ENCODE data around the gene SH2D2A. TPM values are rescaled to one million over a fixed set of nuclear protein-coding genes. Genes with fewer than 3 reads are reported as not detected.

SH2D2A gene
- total and polyA plus RNA-seq, 2 donors (not counting 1 experiment from before 2014, with no cell fraction given): 0.73 to 2.1 TPM

DNA sequence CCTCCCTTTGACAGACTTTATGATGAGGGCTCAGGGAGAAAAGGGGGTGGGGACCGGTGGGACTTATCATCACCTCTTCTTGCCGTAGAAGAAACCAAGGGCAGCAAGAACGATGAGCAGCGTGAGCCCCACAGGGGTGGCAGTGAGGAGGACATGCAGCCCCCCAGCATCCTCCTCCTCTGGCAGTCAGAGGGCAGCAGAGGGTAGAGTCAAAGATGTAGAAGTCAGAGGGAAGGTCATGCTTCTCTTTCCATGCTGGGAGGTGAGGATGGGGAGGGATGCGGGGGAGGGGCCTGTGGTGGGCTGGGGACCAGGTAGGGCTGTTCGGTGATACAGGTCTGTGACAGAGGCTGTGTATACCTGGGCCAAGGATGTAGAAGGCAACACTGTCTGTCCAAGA is 27.5 kb upstream of the SH2D2A start:
- Histone ChIP-seq H2AFZ (ENCODE audit: insufficient read depth, low read depth, low read length, poor library complexity, severe bottlenecking) (no peak overlapping the region), H3K27ac (ENCODE audit: low read length in 2 of 2) (no peak overlapping the region), H3K79me2 (ENCODE audit: control insufficient read depth, insufficient read depth, low read length) (no peaks in the 10 kb centered on the region), H3K9me3 (ENCODE audit: control extremely low read depth in 1 of 3, control insufficient read depth in 2 of 3, insufficient read depth in 1 of 3, low read length in 2 of 3) (peaks cover 0 to 10% (median 0%) of the 10 kb centered on the region in 3 donors), H3K4me3 (ENCODE audit: control extremely low read depth in 1 of 5, extremely low read depth in 1 of 5, insufficient read depth in 1 of 5, low read depth in 2 of 5, low read length in 4 of 5) (no peak overlapping the region), H4K20me1 (ENCODE audit: control insufficient read depth, insufficient read depth, low read length, poor library complexity, severe bottlenecking) (no peaks in the 10 kb centered on the region), H3K27me3 (replicated peaks in 1 of 4; ENCODE audit: control extremely low read depth in 1 of 4, control insufficient read depth in 3 of 4, insufficient read depth in 4 of 4, low read length in 3 of 4) (peaks cover 0 to 69% (median 27%) of the 10 kb centered on the region in 4 experiments), H3K9ac (ENCODE audit: low read length) (no peak overlapping the region), H3K4me2 (replicated peaks; ENCODE audit: low read depth, low read length, poor library complexity, severe bottlenecking) (no peak overlapping the region), H3K36me3 (replicated peaks in 1 of 2; ENCODE audit: control extremely low read depth in 1 of 2, control insufficient read depth in 1 of 2, extremely low read depth in 1 of 2, insufficient read depth in 2 of 2, low read length in 1 of 2) (no peaks in the 10 kb centered on the region), H3K4me1 (ENCODE audit: control insufficient read depth in 2 of 2, insufficient read depth in 2 of 2, low read length in 2 of 2) (peaks cover 8 to 12% of the 10 kb centered on the region in 2 donors)
- no peaks in the 10 kb centered on the region for H3K9me3 Mint-ChIP-seq (ENCODE audit: insufficient read depth)
- no peak for DNase-seq
- no peak for TF ChIP-seq CTCF (IDR thresholded peaks at IDR 0.05)
- no peak for TF ChIP-seq EZH2 (IDR thresholded peaks at IDR 0.05; ENCODE audit: borderline replicate concordance, insufficient read depth, low read depth, low read length, poor library complexity, severe bottlenecking)
- no peak overlapping the region for H3K4me3 Mint-ChIP-seq
- ChIA-PET CTCF (no interaction called here), POLR2A (no interaction called here)
- ATAC-seq (ENCODE audit: low read depth): no peak
- peaks cover 16% of the 10 kb centered on the region for H3K4me1 Mint-ChIP-seq
- H3K27me3 Mint-ChIP-seq: peaks cover 81% of the 10 kb centered on the region
- WGBS (ENCODE audit: insufficient coverage): 30% methylated on average over 5 of the region's 6 CpGs
- intact Hi-C loops (cut with micrococcal nuclease): no loop called here
- H3K27ac Mint-ChIP-seq: no peak overlapping the region

DNA sequence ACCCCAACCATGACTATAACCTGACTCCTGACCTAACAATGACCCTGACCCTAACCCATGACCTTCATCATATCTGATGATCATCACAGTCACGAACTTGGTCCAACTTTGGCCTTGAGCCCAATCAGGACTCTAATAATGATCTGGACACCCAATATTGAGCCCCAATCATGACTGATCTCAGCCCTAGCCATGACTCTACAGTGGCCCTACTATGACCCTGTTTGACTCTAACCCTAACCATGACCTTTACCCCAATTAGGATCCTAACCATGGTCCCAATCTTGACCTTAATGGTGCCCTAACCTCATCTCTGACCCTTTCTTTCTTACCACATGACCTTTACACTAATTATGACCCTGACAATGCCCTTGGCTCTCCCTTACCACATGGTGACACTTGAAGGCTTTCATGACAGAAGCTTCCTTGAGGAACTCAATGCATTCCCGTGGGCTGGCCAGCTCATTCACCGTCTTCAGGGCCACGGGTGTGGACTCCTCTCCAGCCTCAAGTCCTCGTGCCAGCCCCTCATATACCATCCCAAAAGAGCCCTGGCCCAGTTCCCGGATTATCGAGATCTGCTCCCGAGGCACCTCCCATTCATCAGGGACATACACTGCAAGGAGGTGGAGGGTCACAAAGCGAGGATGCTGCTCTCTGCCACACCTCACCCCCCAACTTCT is 26.1 kb upstream of the SH2D2A start:
- H3K27me3 ChIP-seq (replicated peaks in 1 of 4; ENCODE audit: control extremely low read depth in 1 of 4, control insufficient read depth in 3 of 4, insufficient read depth in 4 of 4, low read length in 3 of 4): peaks cover 0 to 68% (median 23%) of the 10 kb centered on the region in 4 experiments
- Mint-ChIP-seq H3K27me3 (peaks cover 79% of the 10 kb centered on the region), H3K27ac (no peak overlapping the region), H3K9me3 (ENCODE audit: insufficient read depth) (no peaks in the 10 kb centered on the region), H3K4me1 (peaks cover 8% of the 10 kb centered on the region), H3K4me3 (no peak overlapping the region)
- H3K4me2 ChIP-seq (replicated peaks; ENCODE audit: low read depth, low read length, poor library complexity, severe bottlenecking): no peak overlapping the region
- H3K4me1 ChIP-seq (ENCODE audit: control insufficient read depth in 2 of 2, insufficient read depth in 2 of 2, low read length in 2 of 2): peaks cover 7 to 8% of the 10 kb centered on the region in 2 donors
- CTCF ChIA-PET: interaction anchor here (0.6 kb wide), 1 partner anchor 38 kb away, joined by 3 read pairs; no protein-coding TSS in a partner anchor
- H2AFZ ChIP-seq (ENCODE audit: insufficient read depth, low read depth, low read length, poor library complexity, severe bottlenecking): no peak overlapping the region
- no peak overlapping the region for H3K9ac ChIP-seq (ENCODE audit: low read length)
- no peak overlapping the region for H3K27ac ChIP-seq (ENCODE audit: low read length in 2 of 2)
- no peaks in the 10 kb centered on the region for H4K20me1 ChIP-seq (ENCODE audit: control insufficient read depth, insufficient read depth, low read length, poor library complexity, severe bottlenecking)
- H3K36me3 ChIP-seq (replicated peaks in 1 of 2; ENCODE audit: control extremely low read depth in 1 of 2, control insufficient read depth in 1 of 2, extremely low read depth in 1 of 2, insufficient read depth in 2 of 2, low read length in 1 of 2): no peaks in the 10 kb centered on the region
- H3K9me3 ChIP-seq (ENCODE audit: control extremely low read depth in 1 of 3, control insufficient read depth in 2 of 3, insufficient read depth in 1 of 3, low read length in 2 of 3): peaks cover 0 to 8% (median 0%) of the 10 kb centered on the region in 3 donors
- intact Hi-C loops (cut with micrococcal nuclease): no loop called here
- no peak for DNase-seq
- 88% methylated on average over 9 of the region's 9 CpGs for WGBS (ENCODE audit: insufficient coverage)
- no peak overlapping the region for H3K4me3 ChIP-seq (ENCODE audit: control extremely low read depth in 1 of 5, extremely low read depth in 1 of 5, insufficient read depth in 1 of 5, low read depth in 2 of 5, low read length in 4 of 5)
- no peaks in the 10 kb centered on the region for H3K79me2 ChIP-seq (ENCODE audit: control insufficient read depth, insufficient read depth, low read length)
- no peak for TF ChIP-seq EZH2 (IDR thresholded peaks at IDR 0.05; ENCODE audit: borderline replicate concordance, insufficient read depth, low read depth, low read length, poor library complexity, severe bottlenecking)
- no peak for TF ChIP-seq CTCF (IDR thresholded peaks at IDR 0.05)
- ATAC-seq (ENCODE audit: low read depth): no peak
- POLR2A ChIA-PET: no interaction called here

Data from B cell (primary cell).